ENCODE measurements around the gene CD300A. TPM values are rescaled to one million over a fixed set of nuclear protein-coding genes. Genes with fewer than 3 reads are reported as not detected.
"Not testable (repeated sequence)": the region's sequence is repeated elsewhere in the genome, so short reads cannot be mapped to it uniquely, and the experiment has no call there.

Gene CD300A
- total and polyA plus RNA-seq, 12 donors, result 0.38 to 13.1 (median 1.4) TPM

- ATAC-seq (no peak), DNase-seq (no peak)
- 73 to 82% methylated on average over 7 of the region's 7 CpGs for WGBS, 2 donors
- Histone ChIP-seq H3K4me3 (no peak overlapping the region), H3K36me3 (peaks cover 0 to 65% (median 0%) of the 10 kb centered on the region in 9 donors), H3K27me3 (peaks cover 0 to 33% (median 8%) of the 10 kb centered on the region in 7 donors), H3K4me1 (peaks cover 0 to 31% (median 0%) of the 10 kb centered on the region in 9 donors), H3K9me3 (no peaks in the 10 kb centered on the region), H3K27ac (no peak overlapping the region)
- intact Hi-C loops (cut with DNase I), result no loop called here
- no peak for TF ChIP-seq CTCF (IDR thresholded peaks at IDR 0.05)
These were observed 15.2 kb downstream of the CD300A start for GRCh38 chr17:74481621-74482020.

- H3K27ac ChIP-seq, result no peak overlapping the region
- no peak overlapping the region for H3K4me3 ChIP-seq
- H3K9me3 ChIP-seq, result no peaks in the 10 kb centered on the region
- intact Hi-C loops (cut with DNase I), result no loop called here
- H3K36me3 ChIP-seq, result peaks cover 0 to 57% (median 0%) of the 10 kb centered on the region in 9 donors
- H3K27me3 ChIP-seq, result peaks cover 0 to 33% (median 8%) of the 10 kb centered on the region in 7 donors
- WGBS, 2 donors, result 37 to 45% methylated on average over 9 of the region's 9 CpGs
- no peak for TF ChIP-seq CTCF (IDR thresholded peaks at IDR 0.05)
- H3K4me1 ChIP-seq, result peaks cover 0 to 10% (median 0%) of the 10 kb centered on the region in 9 donors
- ATAC-seq, result no peak
- no peak for DNase-seq
These were observed 17.6 kb downstream of the CD300A start for GRCh38 chr17:74484066-74484465.

DNA sequence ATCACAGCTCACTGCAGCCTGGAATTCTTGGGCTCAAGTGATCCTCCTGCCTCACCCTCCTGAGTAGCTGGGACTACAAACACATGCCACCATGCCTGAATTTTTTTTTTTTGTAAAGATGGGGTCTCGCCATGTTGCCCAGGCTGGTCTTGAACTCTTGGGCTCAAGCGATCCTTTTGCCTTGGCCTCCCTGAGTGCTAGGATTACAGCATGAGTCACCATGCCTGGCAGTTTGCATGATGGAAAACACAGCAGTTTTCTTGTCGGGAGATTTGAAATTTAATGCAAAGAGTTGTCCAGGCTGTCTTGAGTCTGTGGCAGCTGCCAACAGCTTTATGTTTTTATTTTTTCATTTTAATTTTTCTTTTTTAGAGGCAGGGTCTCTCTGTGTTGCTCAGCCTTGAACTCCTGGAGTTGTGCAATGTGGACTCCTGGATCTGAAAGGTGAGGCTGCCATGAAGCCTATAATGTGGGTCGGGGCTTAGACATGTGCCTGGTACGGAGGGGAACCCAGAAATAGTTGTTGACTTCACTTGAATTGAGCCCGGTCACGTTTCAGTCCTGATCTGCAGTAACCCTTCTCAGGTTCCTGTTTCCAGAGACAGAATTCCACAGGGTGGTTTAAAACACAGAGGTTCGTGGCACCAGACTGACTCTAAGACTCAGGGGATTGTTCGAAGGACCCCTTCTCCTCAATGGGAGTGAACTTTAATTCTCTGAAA is 18.7 kb downstream of the CD300A start:
- no peaks in the 10 kb centered on the region for H3K4me1 ChIP-seq
- H3K27me3 ChIP-seq, result peaks cover 0 to 27% (median 8%) of the 10 kb centered on the region in 7 donors
- 56 to 63% methylated on average over 9 of the region's 9 CpGs for WGBS, 2 donors
- intact Hi-C loops (cut with DNase I), result no loop called here
- DNase-seq (no peak), ATAC-seq (no peak)
- no peaks in the 10 kb centered on the region for H3K9me3 ChIP-seq
- H3K27ac ChIP-seq, result no peak overlapping the region
- H3K36me3 ChIP-seq, result peaks cover 0 to 49% (median 0%) of the 10 kb centered on the region in 9 donors
- TF ChIP-seq CTCF (IDR thresholded peaks at IDR 0.05), result no peak
- no peak overlapping the region for H3K4me3 ChIP-seq

GRCh38 chr17:74485841-74486240 is 19.4 kb downstream of the CD300A start:
- ATAC-seq (no peak), DNase-seq (no peak)
- H3K9me3 ChIP-seq, result no peaks in the 10 kb centered on the region
- TF ChIP-seq CTCF (IDR thresholded peaks at IDR 0.05), result no peak
- H3K4me3 ChIP-seq, result no peak overlapping the region
- 89% methylated on average over 5 of the region's 5 CpGs for WGBS, 2 donors
- H3K27me3 ChIP-seq, result peaks cover 0 to 23% (median 8%) of the 10 kb centered on the region in 7 donors
- peaks cover 0 to 44% (median 0%) of the 10 kb centered on the region in 9 donors for H3K36me3 ChIP-seq
- intact Hi-C loops (cut with DNase I), result no loop called here
- H3K27ac ChIP-seq, result no peak overlapping the region
- H3K4me1 ChIP-seq, result no peaks in the 10 kb centered on the region

GRCh38 chr17:74488276-74488675 is 21.8 kb downstream of the CD300A start:
- H3K4me1 ChIP-seq; H3K9me3 ChIP-seq; DNase-seq; intact Hi-C loops (cut with DNase I); ATAC-seq; H3K4me3 ChIP-seq; H3K27ac ChIP-seq: not testable (repeated sequence)
- H3K27me3 ChIP-seq, result peaks cover 0 to 21% (median 8%) of the 10 kb centered on the region in 7 donors
- H3K36me3 ChIP-seq, result peaks cover 0 to 26% (median 0%) of the 10 kb centered on the region in 9 donors
- 97% methylated on average over 4 of the region's 4 CpGs for WGBS, 2 donors
